Dermis microvascular lymphatic vessel endothelial cell (primary cell): ENCODE results near the gene NFIA. TPM values are rescaled to one million over a fixed set of nuclear protein-coding genes. Genes with fewer than 3 reads are reported as not detected.

Experiments
- DNase-seq, 2 donors: peaks; one replicate each; pipeline versions ENCODE4 v3.0.0 to v3.0.0-alpha.2; 2010; ENCODE audit warnings: low read depth in 2 of 2
- total RNA-seq: library from RNA; depleted of rRNA; stranded (reverse); fragments of >200 nt; gene quantifications from 2 replicates; pipeline ENCODE4 v1.2.1, GENCODE V29; 2014

Gene NFIA
- total RNA-seq, 1 donor from 2014 or later: 9.6 TPM

GRCh38 chr1:61101536-61101935 lies 19.2 kb downstream of the NFIA start:
- DNase-seq: no peak

DNA sequence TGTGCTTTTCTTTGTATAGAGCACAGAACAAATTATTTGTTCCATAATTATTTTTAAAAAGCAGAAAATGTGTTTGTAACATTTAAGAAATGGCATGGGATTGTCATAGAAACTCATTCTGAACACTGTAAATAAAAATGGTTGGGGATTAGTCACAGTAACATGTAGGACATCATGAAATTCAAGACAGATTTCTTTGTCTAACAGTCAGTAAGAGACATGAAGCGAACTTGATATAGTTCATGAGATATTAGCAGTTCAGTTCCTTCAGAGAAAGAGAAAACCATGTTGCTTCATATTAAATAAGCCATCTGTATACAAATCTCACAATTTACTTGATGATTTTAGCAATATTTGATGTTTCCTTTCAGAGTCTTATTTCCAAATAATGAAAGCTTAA lies 19.7 kb downstream of the NFIA start:
- no peak for DNase-seq

DNA sequence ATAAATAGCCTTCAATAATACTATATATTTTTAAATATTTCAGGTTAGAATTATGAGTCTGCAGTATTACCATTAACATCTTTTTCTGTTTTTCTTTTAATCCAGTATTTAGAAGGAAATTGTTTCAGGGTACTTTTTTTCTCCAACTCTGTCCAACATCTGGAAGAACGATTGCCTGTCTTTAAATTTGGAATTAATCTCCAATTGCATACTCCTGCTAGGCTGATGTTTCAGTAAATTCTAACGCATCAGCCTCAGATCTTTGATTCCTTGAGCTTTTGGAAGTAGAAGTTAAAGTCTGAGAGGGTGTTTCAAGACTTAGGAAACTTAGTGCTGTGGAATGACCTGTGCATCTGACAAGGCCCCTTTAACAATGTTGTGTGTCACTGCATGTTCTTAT lies 20.3 kb downstream of the NFIA start:
- no peak for DNase-seq

GRCh38 chr1:61104220-61104671 lies 21.9 kb downstream of the NFIA start:
- DNase-seq: no peak

GRCh38 chr1:61107638-61108037 lies 25.3 kb downstream of the NFIA start:
- no peak for DNase-seq

GRCh38 chr1:61109158-61109557 lies 26.8 kb downstream of the NFIA start:
- DNase-seq: no peak

DNA sequence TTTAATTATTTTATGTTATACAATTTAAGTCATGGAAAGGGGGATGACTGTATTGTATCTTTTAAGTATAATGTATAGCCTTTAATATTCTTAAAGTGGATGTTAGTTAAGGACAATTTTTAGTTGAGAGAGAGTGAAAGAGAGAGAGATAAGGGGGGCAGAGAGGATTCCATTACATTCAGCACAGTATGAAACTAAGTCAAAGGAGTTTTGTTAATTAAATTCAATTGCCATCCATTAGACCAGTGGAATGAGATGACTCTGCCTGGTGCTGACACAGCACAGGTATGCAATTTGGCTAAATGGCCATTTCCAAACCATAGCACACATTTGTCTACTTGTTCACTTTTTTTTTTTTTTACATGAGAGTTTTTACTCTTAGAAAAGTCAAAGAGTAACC lies 27.5 kb downstream of the NFIA start:
- DNase-seq: no peak

GRCh38 chr1:61110554-61110953 lies 28.2 kb downstream of the NFIA start:
- no peak for DNase-seq

DNA sequence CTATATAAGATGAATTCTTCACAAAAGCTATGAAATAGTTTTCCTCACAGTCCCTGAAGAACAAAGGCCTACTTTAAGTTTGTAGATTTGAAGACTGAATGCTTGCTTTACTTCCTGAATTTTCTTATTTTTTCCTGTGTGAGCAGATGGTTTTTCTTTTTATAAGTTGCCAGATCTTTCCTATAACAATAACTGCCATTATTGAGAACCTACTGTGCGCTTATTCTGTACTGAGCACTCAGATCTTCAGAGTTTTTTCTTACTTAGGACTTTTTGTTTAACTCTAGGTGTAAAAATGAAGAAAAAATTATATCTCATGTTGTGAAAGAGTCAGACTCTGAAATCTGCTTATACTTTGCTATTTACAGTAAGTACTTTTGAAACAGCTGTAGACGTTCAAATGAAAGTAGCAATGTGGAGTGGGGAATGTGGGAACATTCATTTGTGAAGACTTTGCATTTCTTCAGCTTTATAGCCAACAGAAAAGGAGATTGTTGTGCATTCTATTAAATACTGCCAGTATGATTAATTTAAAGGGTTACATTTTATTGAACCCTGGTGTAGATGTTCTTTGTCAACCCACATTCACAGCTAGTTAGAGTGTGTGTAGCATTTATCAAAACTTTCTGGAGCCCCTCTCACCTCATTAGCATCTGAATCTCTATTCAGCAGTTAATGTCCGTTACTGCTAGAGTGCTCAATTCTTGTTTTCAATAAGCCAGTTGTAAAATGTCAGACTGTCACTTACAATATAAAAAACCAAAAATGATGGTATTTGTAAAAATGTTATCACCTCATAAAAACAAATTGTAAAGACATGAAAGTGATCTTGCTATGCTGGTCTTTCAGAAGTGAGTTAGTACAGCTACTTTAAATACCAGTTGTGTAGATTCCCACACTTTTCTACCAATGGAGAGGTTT lies 29.0 kb downstream of the NFIA start:
- no peak for DNase-seq

DNA sequence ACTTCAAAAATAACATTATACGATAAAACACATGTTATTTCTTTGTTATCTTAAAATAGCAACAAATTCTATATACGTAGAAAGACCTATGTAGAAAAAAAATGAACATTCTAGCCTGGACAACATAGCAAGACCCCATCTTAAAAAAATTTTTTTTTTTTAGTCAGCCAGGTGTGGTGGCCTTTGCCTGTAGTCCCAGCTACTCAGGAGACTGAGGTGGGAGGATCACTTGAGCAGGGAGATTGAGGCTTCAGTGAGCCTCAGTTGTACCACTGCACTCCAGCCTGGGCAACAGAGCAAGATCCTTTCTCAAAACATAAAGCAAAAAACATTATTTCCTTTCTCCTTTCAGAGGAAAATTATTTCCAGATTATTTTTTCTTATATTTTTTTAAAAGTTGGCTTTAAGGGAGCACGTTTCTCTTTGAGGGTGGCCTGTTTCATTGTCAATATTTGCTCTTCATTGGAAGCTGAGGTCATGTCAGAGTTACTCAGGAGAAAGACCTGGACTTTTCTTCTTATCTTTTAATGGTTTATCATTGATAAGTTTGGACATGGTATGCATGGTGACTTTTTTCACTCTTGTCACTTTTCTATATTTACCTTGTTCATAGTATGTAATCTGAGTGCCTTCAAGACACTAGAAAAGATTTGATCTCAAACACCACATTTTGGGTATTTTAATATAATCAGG lies 32.0 kb downstream of the NFIA start:
- no peak for DNase-seq

DNA sequence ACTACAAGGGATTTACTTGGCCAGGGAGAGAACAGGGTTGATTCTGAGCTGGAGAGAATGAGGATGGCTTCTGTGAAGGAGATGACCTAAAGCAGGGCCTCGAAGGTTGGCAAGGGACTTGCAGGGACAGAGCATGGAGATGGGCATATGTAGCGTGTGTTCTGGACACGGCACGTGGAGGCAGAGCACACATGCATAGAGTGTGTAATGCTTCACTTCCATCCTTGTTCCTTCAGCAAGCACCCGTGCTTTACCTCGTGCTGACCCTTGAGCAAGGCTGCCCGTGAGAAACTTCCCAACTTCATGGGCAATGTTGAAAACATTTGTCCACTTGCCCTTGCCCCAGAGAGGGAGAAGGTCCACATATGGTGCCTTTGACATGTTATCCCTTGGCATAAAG lies 33.1 kb downstream of the NFIA start:
- no peak for DNase-seq

DNA sequence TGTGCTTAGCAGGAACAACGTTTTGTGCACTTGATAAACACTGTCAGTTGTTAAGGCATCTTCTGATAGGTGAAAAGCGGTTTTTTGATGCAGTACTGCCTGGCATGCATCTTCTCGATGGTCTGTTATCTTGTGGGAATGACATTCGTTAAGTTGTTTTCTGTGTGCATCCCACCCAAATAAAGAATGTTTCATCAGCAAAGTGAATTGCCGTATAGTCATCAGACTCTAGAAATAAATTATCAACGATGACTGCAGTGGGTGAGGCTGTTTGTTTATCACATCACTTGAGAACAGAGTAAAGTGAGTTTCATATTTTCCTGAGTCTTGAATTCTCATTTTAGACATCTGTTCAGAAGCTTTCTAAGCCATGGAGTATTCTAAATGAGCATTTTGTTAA lies 34.1 kb downstream of the NFIA start:
- DNase-seq: no peak

DNA sequence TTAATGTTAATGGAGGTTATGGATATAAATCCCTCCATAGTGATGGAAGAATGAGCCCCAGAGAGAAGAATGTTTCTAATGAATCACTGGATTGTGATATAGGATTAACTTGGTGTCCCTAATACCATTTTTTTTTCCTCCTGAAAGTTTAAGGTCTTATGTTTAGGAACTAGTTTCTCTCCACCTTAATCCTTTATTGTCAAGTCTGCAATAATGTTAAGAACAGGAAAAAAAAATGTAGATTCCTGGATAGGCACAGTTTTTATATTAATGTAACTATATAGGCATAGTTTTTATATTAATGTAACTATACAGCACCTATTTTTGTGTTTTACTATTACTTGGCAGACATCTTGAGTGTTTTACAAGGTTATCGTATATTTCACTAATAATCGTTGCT lies 34.9 kb downstream of the NFIA start:
- DNase-seq: no peak

- DNase-seq: peak in 1 of 2 donors; percentile 48
Observed at GRCh38 chr1:61119085-61119484, 36.7 kb downstream of the NFIA start.

DNA sequence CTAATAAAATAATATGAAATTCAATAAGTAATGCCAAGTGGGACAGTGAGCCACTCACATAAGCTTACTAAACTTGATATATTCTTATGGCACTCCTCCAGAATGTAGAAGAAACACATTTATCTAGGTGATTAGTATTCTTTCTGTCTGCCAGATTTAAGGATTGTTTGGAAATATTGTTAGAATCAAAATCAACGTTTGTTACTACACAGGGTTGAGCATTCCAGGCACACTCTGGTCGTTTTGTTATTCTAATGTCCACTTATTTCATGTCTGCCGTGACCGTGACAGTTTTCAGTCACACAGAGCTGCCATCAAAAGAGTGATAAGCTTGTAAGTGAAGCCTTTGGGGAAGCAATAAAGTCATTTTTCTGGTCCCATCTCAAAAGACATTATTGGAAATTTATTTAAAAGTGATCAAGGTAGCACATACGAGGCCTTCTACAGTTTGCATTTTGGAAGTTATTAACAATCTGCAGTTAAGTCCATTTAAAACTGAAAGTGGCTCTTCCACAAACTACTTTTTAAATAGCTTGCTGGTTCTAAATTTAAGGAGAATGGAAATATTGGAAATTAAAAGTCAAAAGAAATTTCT lies 38.0 kb downstream of the NFIA start:
- no peak for DNase-seq

- peak in 1 of 2 donors; percentile 19 for DNase-seq
Observed at GRCh38 chr1:61120998-61121397, 38.6 kb downstream of the NFIA start.

- DNase-seq: no peak
Observed at GRCh38 chr1:61121631-61122030, 39.3 kb downstream of the NFIA start.

GRCh38 chr1:61122389-61122788 lies 40.0 kb downstream of the NFIA start:
- no peak for DNase-seq

DNA sequence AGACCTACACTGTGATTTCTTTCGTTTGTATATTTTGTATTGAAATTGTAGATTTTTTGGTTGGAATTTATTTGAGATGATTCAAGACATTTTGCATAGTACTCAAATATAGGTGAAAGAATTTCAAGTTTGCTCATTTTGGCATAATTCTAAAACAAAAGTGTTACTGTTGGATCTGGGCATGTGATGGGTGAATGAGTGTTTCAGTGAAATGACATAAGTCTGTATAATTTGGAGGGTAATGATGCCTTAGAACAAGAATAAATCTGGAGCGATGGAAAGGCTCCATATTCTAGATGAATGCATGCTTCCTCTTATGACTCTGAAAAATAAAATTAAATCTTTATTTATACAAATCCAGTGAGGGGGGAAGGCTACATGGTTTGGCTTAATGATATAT lies 41.0 kb downstream of the NFIA start:
- DNase-seq: no peak

- DNase-seq: no peak
Observed at GRCh38 chr1:61124078-61124477, 41.7 kb downstream of the NFIA start.

- no peak for DNase-seq
Observed at GRCh38 chr1:61124696-61125095, 42.3 kb downstream of the NFIA start.

- peak; percentile 11 to 68 for DNase-seq
Observed at GRCh38 chr1:61125263-61125662, 42.9 kb downstream of the NFIA start.
